H1 (cell line): ENCODE measurements around the gene TMEM14B. TPM values are rescaled to one million over a fixed set of nuclear protein-coding genes. Genes with fewer than 3 reads are reported as not detected.
A peak's percentile ranks its signal among the peaks of the same experiment; 100 is the strongest.

ENCODE experiments used
- BACH1 ChIP-seq: IDR thresholded peaks from 2 replicates; pipeline ENCODE4 v1.6.1; 2012; ENCODE audit warnings: low read length, improper control_type of control experiment
- CEBPB ChIP-seq: IDR thresholded peaks from 2 replicates; pipeline ENCODE4 v1.6.1; 2012; ENCODE audit warnings: low read depth, low read length
- CHD2 ChIP-seq: IDR thresholded peaks from 2 replicates; pipeline ENCODE4 v1.6.1; 2012; ENCODE audit warnings: low read length, improper control_type of control experiment
- CTBP2 ChIP-seq: IDR thresholded peaks from 2 replicates; pipeline ENCODE4 v1.7.0; 2011; ENCODE audit warnings: borderline replicate concordance, mild to moderate bottlenecking, moderate library complexity, mixed read lengths, low read length; ENCODE audit not compliant: insufficient read depth, insufficient read length
- FOSL1 ChIP-seq: IDR thresholded peaks from 2 replicates; pipeline ENCODE4 v1.6.1; 2011; ENCODE audit warnings: mild to moderate bottlenecking, low read depth, low read length, moderate library complexity; ENCODE audit not compliant: insufficient read depth
- NANOG ChIP-seq: IDR thresholded peaks from 2 replicates; pipeline ENCODE4 v1.6.1; 2011; ENCODE audit warnings: low read length, low read depth, mild to moderate bottlenecking, inconsistent platforms; ENCODE audit not compliant: insufficient read depth, poor library complexity, severe bottlenecking
- SIN3A ChIP-seq, 2 experiments: IDR thresholded peaks in 1 of 2; conservative IDR thresholded peaks in 1 of 2; 2 replicates each; pipeline ENCODE4 v1.6.1; 2011 to 2012; ENCODE audit warnings: low read length in 2 of 2, improper control_type of control experiment in 1 of 2, low read depth in 1 of 2, mild to moderate bottlenecking in 1 of 2
- TAF7 ChIP-seq: optimal IDR thresholded peaks from 2 replicates; pipeline ENCODE3; 2011; ENCODE audit warnings: low read depth, mild to moderate bottlenecking, inconsistent platforms, low read length, moderate library complexity, borderline replicate concordance
- ZNF274 ChIP-seq: IDR thresholded peaks from 2 replicates; pipeline ENCODE4 v1.7.0; 2012; ENCODE audit warnings: low read length, borderline replicate concordance; ENCODE audit errors: extremely low read depth
- polyA plus RNA-seq, 7 experiments: library from polyadenylated mRNA; depleted of rRNA in 3 of 7; stranded (reverse) in 5 of 7; unstranded in 2 of 7; fragments of >200 nt in 5 of 7; fragments of 200-250 nt in 2 of 7; gene quantifications; 1 replicate in 5 of 7; 2 replicates in 1 of 7; 4 replicates in 1 of 7; pipeline versions ENCODE4 v1.2.1 to v1.2.3, GENCODE V29; 2011 to 2013; ENCODE audit warnings: missing spikeins in 2 of 7, mixed read lengths in 2 of 7
- total RNA-seq: library from RNA; stranded (reverse); fragmentation: NEBNext Ultra II Directional; extraction: Animal tissue kit (Norgen Biotek cat#: 25700); gene quantifications from 2 replicates; pipeline ENCODE4 v1.2.1, GENCODE V29; 2021
- TF ChIP-seq, protein P1 (sequence below): fragments of 300-600 bp; sonication (generic); IDR thresholded peaks from 2 replicates; pipeline ENCODE4 v1.7.1; 2012; ENCODE audit warnings: low read length, moderate library complexity, mild to moderate bottlenecking, inconsistent platforms; ENCODE audit not compliant: insufficient replicate concordance

TMEM14B gene
- total and polyA plus RNA-seq, 2 of the 8 experiments (the other 6 are each of a cell fraction or from before 2014, with no cell fraction given): 84.6 to 109 TPM

GRCh38 chr6:10747251-10747972 is at the start of gene TMEM14B (continued):
- TF ChIP-seq, protein P1, sequence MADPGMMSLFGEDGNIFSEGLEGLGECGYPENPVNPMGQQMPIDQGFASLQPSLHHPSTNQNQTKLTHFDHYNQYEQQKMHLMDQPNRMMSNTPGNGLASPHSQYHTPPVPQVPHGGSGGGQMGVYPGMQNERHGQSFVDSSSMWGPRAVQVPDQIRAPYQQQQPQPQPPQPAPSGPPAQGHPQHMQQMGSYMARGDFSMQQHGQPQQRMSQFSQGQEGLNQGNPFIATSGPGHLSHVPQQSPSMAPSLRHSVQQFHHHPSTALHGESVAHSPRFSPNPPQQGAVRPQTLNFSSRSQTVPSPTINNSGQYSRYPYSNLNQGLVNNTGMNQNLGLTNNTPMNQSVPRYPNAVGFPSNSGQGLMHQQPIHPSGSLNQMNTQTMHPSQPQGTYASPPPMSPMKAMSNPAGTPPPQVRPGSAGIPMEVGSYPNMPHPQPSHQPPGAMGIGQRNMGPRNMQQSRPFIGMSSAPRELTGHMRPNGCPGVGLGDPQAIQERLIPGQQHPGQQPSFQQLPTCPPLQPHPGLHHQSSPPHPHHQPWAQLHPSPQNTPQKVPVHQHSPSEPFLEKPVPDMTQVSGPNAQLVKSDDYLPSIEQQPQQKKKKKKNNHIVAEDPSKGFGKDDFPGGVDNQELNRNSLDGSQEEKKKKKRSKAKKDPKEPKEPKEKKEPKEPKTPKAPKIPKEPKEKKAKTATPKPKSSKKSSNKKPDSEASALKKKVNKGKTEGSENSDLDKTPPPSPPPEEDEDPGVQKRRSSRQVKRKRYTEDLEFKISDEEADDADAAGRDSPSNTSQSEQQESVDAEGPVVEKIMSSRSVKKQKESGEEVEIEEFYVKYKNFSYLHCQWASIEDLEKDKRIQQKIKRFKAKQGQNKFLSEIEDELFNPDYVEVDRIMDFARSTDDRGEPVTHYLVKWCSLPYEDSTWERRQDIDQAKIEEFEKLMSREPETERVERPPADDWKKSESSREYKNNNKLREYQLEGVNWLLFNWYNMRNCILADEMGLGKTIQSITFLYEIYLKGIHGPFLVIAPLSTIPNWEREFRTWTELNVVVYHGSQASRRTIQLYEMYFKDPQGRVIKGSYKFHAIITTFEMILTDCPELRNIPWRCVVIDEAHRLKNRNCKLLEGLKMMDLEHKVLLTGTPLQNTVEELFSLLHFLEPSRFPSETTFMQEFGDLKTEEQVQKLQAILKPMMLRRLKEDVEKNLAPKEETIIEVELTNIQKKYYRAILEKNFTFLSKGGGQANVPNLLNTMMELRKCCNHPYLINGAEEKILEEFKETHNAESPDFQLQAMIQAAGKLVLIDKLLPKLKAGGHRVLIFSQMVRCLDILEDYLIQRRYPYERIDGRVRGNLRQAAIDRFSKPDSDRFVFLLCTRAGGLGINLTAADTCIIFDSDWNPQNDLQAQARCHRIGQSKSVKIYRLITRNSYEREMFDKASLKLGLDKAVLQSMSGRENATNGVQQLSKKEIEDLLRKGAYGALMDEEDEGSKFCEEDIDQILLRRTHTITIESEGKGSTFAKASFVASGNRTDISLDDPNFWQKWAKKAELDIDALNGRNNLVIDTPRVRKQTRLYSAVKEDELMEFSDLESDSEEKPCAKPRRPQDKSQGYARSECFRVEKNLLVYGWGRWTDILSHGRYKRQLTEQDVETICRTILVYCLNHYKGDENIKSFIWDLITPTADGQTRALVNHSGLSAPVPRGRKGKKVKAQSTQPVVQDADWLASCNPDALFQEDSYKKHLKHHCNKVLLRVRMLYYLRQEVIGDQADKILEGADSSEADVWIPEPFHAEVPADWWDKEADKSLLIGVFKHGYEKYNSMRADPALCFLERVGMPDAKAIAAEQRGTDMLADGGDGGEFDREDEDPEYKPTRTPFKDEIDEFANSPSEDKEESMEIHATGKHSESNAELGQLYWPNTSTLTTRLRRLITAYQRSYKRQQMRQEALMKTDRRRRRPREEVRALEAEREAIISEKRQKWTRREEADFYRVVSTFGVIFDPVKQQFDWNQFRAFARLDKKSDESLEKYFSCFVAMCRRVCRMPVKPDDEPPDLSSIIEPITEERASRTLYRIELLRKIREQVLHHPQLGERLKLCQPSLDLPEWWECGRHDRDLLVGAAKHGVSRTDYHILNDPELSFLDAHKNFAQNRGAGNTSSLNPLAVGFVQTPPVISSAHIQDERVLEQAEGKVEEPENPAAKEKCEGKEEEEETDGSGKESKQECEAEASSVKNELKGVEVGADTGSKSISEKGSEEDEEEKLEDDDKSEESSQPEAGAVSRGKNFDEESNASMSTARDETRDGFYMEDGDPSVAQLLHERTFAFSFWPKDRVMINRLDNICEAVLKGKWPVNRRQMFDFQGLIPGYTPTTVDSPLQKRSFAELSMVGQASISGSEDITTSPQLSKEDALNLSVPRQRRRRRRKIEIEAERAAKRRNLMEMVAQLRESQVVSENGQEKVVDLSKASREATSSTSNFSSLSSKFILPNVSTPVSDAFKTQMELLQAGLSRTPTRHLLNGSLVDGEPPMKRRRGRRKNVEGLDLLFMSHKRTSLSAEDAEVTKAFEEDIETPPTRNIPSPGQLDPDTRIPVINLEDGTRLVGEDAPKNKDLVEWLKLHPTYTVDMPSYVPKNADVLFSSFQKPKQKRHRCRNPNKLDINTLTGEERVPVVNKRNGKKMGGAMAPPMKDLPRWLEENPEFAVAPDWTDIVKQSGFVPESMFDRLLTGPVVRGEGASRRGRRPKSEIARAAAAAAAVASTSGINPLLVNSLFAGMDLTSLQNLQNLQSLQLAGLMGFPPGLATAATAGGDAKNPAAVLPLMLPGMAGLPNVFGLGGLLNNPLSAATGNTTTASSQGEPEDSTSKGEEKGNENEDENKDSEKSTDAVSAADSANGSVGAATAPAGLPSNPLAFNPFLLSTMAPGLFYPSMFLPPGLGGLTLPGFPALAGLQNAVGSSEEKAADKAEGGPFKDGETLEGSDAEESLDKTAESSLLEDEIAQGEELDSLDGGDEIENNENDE: no peak
- TF ChIP-seq TAF7: peak; percentile 10
- no peak for TF ChIP-seq BACH1
- TF ChIP-seq SIN3A (conservative IDR thresholded peaks at IDR 0.05 in 1 of 2, IDR thresholded peaks at IDR 0.05 in 1 of 2; ENCODE audit: low read depth in 1 of 2, low read length in 2 of 2): peak in 1 of 2 experiments; percentile 76; a peak in 1 of 4 replicates
- TF ChIP-seq FOSL1: no peak
- no peak for TF ChIP-seq NANOG
- TF ChIP-seq CTBP2: no peak
- TF ChIP-seq ZNF274: no peak
- TF ChIP-seq CEBPB: peak; percentile 65; the same call in 1 of the 2 replicates
- no peak for TF ChIP-seq CHD2
